H1 (cell line): ENCODE measurements around the gene CHSY3.

Source experiments
- ASH2L ChIP-seq: fragments of 200-600, 300-600 bp; sonication (generic); IDR thresholded peaks from one replicate; pipeline ENCODE4 v1.7.1; 2017; ENCODE audit warnings: low read length
- ATF3 ChIP-seq: IDR thresholded peaks from 2 replicates; pipeline ENCODE4 v1.6.1; 2011; ENCODE audit warnings: low read depth, mild to moderate bottlenecking, low read length; ENCODE audit not compliant: insufficient read depth
- CEBPB ChIP-seq: IDR thresholded peaks from 2 replicates; pipeline ENCODE4 v1.6.1; 2012; ENCODE audit warnings: low read depth, low read length
- CTCF ChIP-seq, 3 experiments: IDR thresholded peaks; 1 replicate in 2 of 3; 2 replicates in 1 of 3; pipeline versions ENCODE4 v1.5.1 to v1.6.1; 2011; ENCODE audit warnings: low read length in 3 of 3, mild to moderate bottlenecking in 3 of 3, inconsistent platforms in 2 of 3, low read depth in 1 of 3, moderate library complexity in 1 of 3; ENCODE audit not compliant: insufficient read depth in 1 of 3; ENCODE audit errors: control extremely low read depth in 1 of 3
- EZH2 ChIP-seq: fragments of 200-600 bp; sonication (generic); IDR thresholded peaks from 2 replicates; pipeline ENCODE4 v1.7.1; 2012; ENCODE audit warnings: low read depth, mild to moderate bottlenecking, moderate library complexity, low read length, inconsistent platforms; ENCODE audit not compliant: severe bottlenecking
- FOSL1 ChIP-seq: IDR thresholded peaks from 2 replicates; pipeline ENCODE4 v1.6.1; 2011; ENCODE audit warnings: mild to moderate bottlenecking, low read depth, low read length, moderate library complexity; ENCODE audit not compliant: insufficient read depth
- MAX ChIP-seq: IDR thresholded peaks from 2 replicates; pipeline ENCODE4 v1.6.1; 2012; ENCODE audit warnings: inconsistent platforms
- POLR2A ChIP-seq, 2 experiments: IDR thresholded peaks; 1 replicate in 1 of 2; 2 replicates in 1 of 2; pipeline ENCODE4 v1.6.1; 2011; ENCODE audit warnings: low read depth in 2 of 2, low read length in 2 of 2, mild to moderate bottlenecking in 2 of 2; ENCODE audit errors: control extremely low read depth in 1 of 2
- RNF2 ChIP-seq: fragments of 200-900, 300-1000 bp; sonication (generic); IDR thresholded peaks from 2 replicates; pipeline ENCODE4 v1.7.1; 2016; ENCODE audit warnings: borderline replicate concordance, low read depth, mild to moderate bottlenecking, antibody characterized with exemption, low read length; ENCODE audit not compliant: poor library complexity, severe bottlenecking; ENCODE audit errors: missing control alignments
- RXRA ChIP-seq: IDR thresholded peaks from 2 replicates; pipeline ENCODE4 v1.6.1; 2011; ENCODE audit warnings: low read depth, mild to moderate bottlenecking, low read length, moderate library complexity; ENCODE audit not compliant: insufficient read depth
- SUZ12 ChIP-seq: fragments of 200-600 bp; sonication (generic); IDR thresholded peaks from 2 replicates; pipeline ENCODE4 v1.6.1; 2012; ENCODE audit warnings: mild to moderate bottlenecking, inconsistent platforms, low read length, moderate library complexity, mixed read lengths
- TAF1 ChIP-seq: IDR thresholded peaks from 2 replicates; pipeline ENCODE4 v1.6.1; 2011; ENCODE audit warnings: mild to moderate bottlenecking, low read depth, low read length
- USF2 ChIP-seq: IDR thresholded peaks from 2 replicates; pipeline ENCODE4 v1.6.1; 2011; ENCODE audit warnings: low read length, improper control_type of control experiment

DNA sequence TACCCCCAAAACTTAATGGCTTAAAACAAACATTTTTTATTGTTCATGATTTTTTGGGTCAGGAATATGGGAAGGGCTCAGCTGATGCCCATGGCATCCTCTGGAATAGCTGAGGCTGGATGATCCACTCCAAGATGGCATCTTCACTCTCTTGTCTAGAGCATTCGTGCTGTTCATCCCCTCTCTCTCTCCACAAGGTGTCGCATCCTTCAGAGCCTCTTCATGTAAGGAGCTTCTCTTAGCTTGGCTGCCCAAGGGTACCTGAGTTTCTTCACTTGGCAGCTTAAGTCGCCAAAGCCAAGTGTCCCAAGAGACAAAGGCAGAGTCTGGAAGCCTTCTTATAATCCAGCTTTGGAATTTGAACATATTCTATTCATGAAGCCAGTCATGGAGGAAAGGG lies 294.7 kb downstream of the CHSY3 start:
- TF ChIP-seq CTCF (IDR thresholded peaks at IDR 0.05; ENCODE audit: control extremely low read depth in 1 of 3, insufficient read depth in 1 of 3, low read depth in 1 of 3, low read length in 3 of 3), result peak in 2 of 3 experiments; percentile 30 to 54; a peak in 3 of 4 replicates
- no peak for TF ChIP-seq EZH2
- TF ChIP-seq USF2, result no peak
- no peak for TF ChIP-seq RXRA
- TF ChIP-seq SUZ12, result no peak
- no peak for TF ChIP-seq CEBPB
- no peak for TF ChIP-seq FOSL1
- no peak for TF ChIP-seq POLR2A (IDR thresholded peaks at IDR 0.05; ENCODE audit: control extremely low read depth in 1 of 2, low read depth in 2 of 2, low read length in 2 of 2)
- no peak for TF ChIP-seq ATF3
- no peak for TF ChIP-seq MAX
- TF ChIP-seq ASH2L, result no peak
- no peak for TF ChIP-seq TAF1
- TF ChIP-seq RNF2, result no peak
